ENCODE data around the gene CFAP65. TPM values are rescaled to one million over a fixed set of nuclear protein-coding genes. Genes with fewer than 3 reads are reported as not detected.

CFAP65 gene
- total RNA-seq, 1 donor = 0.10 TPM

- Histone ChIP-seq H3K27me3 (ENCODE audit: insufficient read depth, low read length) (peaks cover 84% of the 10 kb centered on the region), H3K9me3 (ENCODE audit: low read depth, low read length) (no peaks in the 10 kb centered on the region), H3K4me1 (ENCODE audit: insufficient read depth, low read length) (peaks cover 22% of the 10 kb centered on the region), H3K4me3 (ENCODE audit: low read length) (no peak overlapping the region)
Observed at GRCh38 chr2:218999021-218999880, 42.1 kb downstream of the CFAP65 start.

GRCh38 chr2:218998414-218999002 is 42.8 kb downstream of the CFAP65 start:
- Histone ChIP-seq H3K4me1 (ENCODE audit: insufficient read depth, low read length) (peaks cover 25% of the 10 kb centered on the region), H3K27me3 (ENCODE audit: insufficient read depth, low read length) (peaks cover 84% of the 10 kb centered on the region), H3K9me3 (ENCODE audit: low read depth, low read length) (no peaks in the 10 kb centered on the region), H3K4me3 (ENCODE audit: low read length) (no peak overlapping the region)

- Histone ChIP-seq H3K4me3 (ENCODE audit: low read length) (no peak overlapping the region), H3K27me3 (ENCODE audit: insufficient read depth, low read length) (peaks cover 84% of the 10 kb centered on the region), H3K9me3 (ENCODE audit: low read depth, low read length) (no peaks in the 10 kb centered on the region), H3K4me1 (ENCODE audit: insufficient read depth, low read length) (peaks cover 27% of the 10 kb centered on the region)
Observed at GRCh38 chr2:218997731-218998130, 43.6 kb downstream of the CFAP65 start.

- H3K4me3 ChIP-seq (ENCODE audit: low read length) = no peak overlapping the region
- peaks cover 84% of the 10 kb centered on the region for H3K27me3 ChIP-seq (ENCODE audit: insufficient read depth, low read length)
- no peaks in the 10 kb centered on the region for H3K9me3 ChIP-seq (ENCODE audit: low read depth, low read length)
- peaks cover 19% of the 10 kb centered on the region for H3K4me1 ChIP-seq (ENCODE audit: insufficient read depth, low read length)
Observed at GRCh38 chr2:218996937-218997336, 44.4 kb downstream of the CFAP65 start.

GRCh38 chr2:218995972-218996711 is 45.2 kb downstream of the CFAP65 start:
- H3K9me3 ChIP-seq (ENCODE audit: low read depth, low read length) = no peaks in the 10 kb centered on the region
- peaks cover 14% of the 10 kb centered on the region for H3K4me1 ChIP-seq (ENCODE audit: insufficient read depth, low read length)
- H3K27me3 ChIP-seq (ENCODE audit: insufficient read depth, low read length) = peaks cover 85% of the 10 kb centered on the region
- no peak overlapping the region for H3K4me3 ChIP-seq (ENCODE audit: low read length)

- Histone ChIP-seq H3K27me3 (ENCODE audit: insufficient read depth, low read length) (peaks cover 85% of the 10 kb centered on the region), H3K4me1 (ENCODE audit: insufficient read depth, low read length) (peaks cover 14% of the 10 kb centered on the region), H3K9me3 (ENCODE audit: low read depth, low read length) (no peaks in the 10 kb centered on the region), H3K4me3 (ENCODE audit: low read length) (no peak overlapping the region)
Observed at GRCh38 chr2:218995561-218995960, 45.8 kb downstream of the CFAP65 start.

GRCh38 chr2:218993345-218994315 is 47.7 kb downstream of the CFAP65 start, which contains the start of gene CRYBA2:
TSS of gene CRYBA2 (minus strand) at chr2:218993422. CDS start at chr2:218993176, 246 bp downstream.
- H3K9me3 ChIP-seq (ENCODE audit: low read depth, low read length) = no peaks in the 10 kb centered on the region
- H3K27me3 ChIP-seq (ENCODE audit: insufficient read depth, low read length) = peaks cover 88% of the 10 kb centered on the region
- H3K4me3 ChIP-seq (ENCODE audit: low read length) = no peak within 1 kb of the TSS
- H3K4me1 ChIP-seq (ENCODE audit: insufficient read depth, low read length) = peaks cover 14% of the 10 kb centered on the region

GRCh38 chr2:218992703-218993344 is 48.5 kb downstream of the CFAP65 start:
- Histone ChIP-seq H3K4me1 (ENCODE audit: insufficient read depth, low read length) (peaks cover 14% of the 10 kb centered on the region), H3K9me3 (ENCODE audit: low read depth, low read length) (no peaks in the 10 kb centered on the region), H3K4me3 (ENCODE audit: low read length) (no peak overlapping the region), H3K27me3 (ENCODE audit: insufficient read depth, low read length) (peaks cover 91% of the 10 kb centered on the region)

GRCh38 chr2:218992196-218992595 is 49.1 kb downstream of the CFAP65 start:
- H3K9me3 ChIP-seq (ENCODE audit: low read depth, low read length) = no peaks in the 10 kb centered on the region
- H3K4me3 ChIP-seq (ENCODE audit: low read length) = no peak overlapping the region
- peaks cover 14% of the 10 kb centered on the region for H3K4me1 ChIP-seq (ENCODE audit: insufficient read depth, low read length)
- H3K27me3 ChIP-seq (ENCODE audit: insufficient read depth, low read length) = peaks cover 91% of the 10 kb centered on the region

GRCh38 chr2:218991674-218992168 is 49.6 kb downstream of the CFAP65 start:
- no peak overlapping the region for H3K4me3 ChIP-seq (ENCODE audit: low read length)
- H3K27me3 ChIP-seq (ENCODE audit: insufficient read depth, low read length) = peaks cover 92% of the 10 kb centered on the region
- H3K9me3 ChIP-seq (ENCODE audit: low read depth, low read length) = no peaks in the 10 kb centered on the region
- H3K4me1 ChIP-seq (ENCODE audit: insufficient read depth, low read length) = peaks cover 14% of the 10 kb centered on the region

- H3K27me3 ChIP-seq (ENCODE audit: insufficient read depth, low read length) = peaks cover 92% of the 10 kb centered on the region
Observed at GRCh38 chr2:218990612-218991011, 50.7 kb downstream of the CFAP65 start.

GRCh38 chr2:218990052-218990451 is 51.3 kb downstream of the CFAP65 start:
- Histone ChIP-seq H3K4me1 (ENCODE audit: insufficient read depth, low read length) (peaks cover 9% of the 10 kb centered on the region), H3K4me3 (ENCODE audit: low read length) (no peak overlapping the region), H3K27me3 (ENCODE audit: insufficient read depth, low read length) (peaks cover 89% of the 10 kb centered on the region), H3K9me3 (ENCODE audit: low read depth, low read length) (no peaks in the 10 kb centered on the region)

More at GRCh38 chr2:218990612-218991011, 50.7 kb downstream of the CFAP65 start:
- peaks cover 9% of the 10 kb centered on the region for H3K4me1 ChIP-seq (ENCODE audit: insufficient read depth, low read length)
- no peak overlapping the region for H3K4me3 ChIP-seq (ENCODE audit: low read length)
- H3K9me3 ChIP-seq (ENCODE audit: low read depth, low read length) = no peaks in the 10 kb centered on the region

GRCh38 chr2:218988650-218989049 is 52.7 kb downstream of the CFAP65 start:
- Histone ChIP-seq H3K4me1 (ENCODE audit: insufficient read depth, low read length) (peaks cover 16% of the 10 kb centered on the region), H3K4me3 (ENCODE audit: low read length) (no peak overlapping the region), H3K27me3 (ENCODE audit: insufficient read depth, low read length) (peaks cover 88% of the 10 kb centered on the region), H3K9me3 (ENCODE audit: low read depth, low read length) (no peaks in the 10 kb centered on the region)

- no peak overlapping the region for H3K4me3 ChIP-seq (ENCODE audit: low read length)
- peaks cover 11% of the 10 kb centered on the region for H3K4me1 ChIP-seq (ENCODE audit: insufficient read depth, low read length)
- H3K9me3 ChIP-seq (ENCODE audit: low read depth, low read length) = no peaks in the 10 kb centered on the region
- H3K27me3 ChIP-seq (ENCODE audit: insufficient read depth, low read length) = peaks cover 88% of the 10 kb centered on the region
Observed at GRCh38 chr2:218988164-218988563, 53.2 kb downstream of the CFAP65 start.
